ENCODE measurements around the gene ZNF345. TPM values are rescaled to one million over a fixed set of nuclear protein-coding genes. Genes with fewer than 3 reads are reported as not detected.
A peak's percentile ranks its signal among the peaks of the same experiment; 100 is the strongest.

Gene ZNF345
- total RNA-seq, 2 experiments from 2014 or later: 3.8 to 4.2 TPM

DNA sequence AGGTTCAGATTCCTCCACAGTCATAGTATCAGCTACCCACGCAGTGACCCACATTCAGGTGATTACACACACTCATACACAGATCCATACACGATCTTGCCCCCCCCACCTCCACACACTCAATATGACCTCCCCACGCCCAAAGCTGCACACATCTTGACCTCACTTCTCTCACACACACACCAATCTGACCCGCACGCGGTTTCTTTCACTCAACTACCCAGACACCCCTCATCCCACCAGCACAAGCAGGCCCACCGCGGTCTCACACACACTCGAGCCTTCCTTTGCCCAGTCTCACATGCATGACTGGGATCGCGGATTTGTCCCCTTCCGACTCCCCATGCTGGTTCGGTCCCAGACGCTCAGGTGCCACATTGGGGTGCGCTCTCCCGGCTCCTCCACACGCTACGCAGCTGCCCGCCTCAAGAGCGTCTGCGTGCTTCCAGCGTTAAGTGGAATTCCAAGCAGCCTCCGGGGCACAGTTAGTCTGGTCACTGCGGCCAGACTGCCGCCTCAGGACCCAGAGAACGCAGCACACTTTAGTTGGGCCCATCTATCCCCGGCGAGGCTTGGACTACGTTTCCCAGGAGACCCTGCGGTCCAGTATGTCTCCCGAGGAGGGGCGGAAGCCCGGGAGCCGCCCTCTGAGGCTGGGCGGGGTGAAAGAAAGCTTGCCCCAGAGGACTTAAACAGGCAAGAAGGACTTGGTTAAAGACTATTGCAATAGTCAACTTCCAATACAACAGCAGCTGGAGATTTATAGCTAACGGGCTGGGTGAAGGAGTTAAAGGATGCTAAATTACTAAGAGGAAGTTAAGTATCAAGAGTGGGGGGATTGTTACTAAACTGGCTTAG is 746 bp upstream of the ZNF345 start:
- H3K27me3 Mint-ChIP-seq: no peaks in the 10 kb centered on the region
- intact Hi-C loops (cut with micrococcal nuclease): loop anchor here (1.0 to 10.0 kb wide), 11 partner anchors 12 to 617 kb away; partner anchors contain the start of genes ZFP14, ZNF260, ZNF382 and ZNF383
- DNase-seq: peak; percentile 94
- no peak overlapping the region for H3K27ac Mint-ChIP-seq
- ChIA-PET CTCF (interaction anchor here (0.6 to 2.1 kb wide), 7 partner anchors 10 to 123 kb away, joined by 3 to 8 read pairs (median 3); partner anchors contain the start of genes ZNF568, ZNF790 and ZNF829), POLR2A (interaction anchor here (0.6 to 4.0 kb wide), 16 partner anchors 11 to 930 kb away, joined by 3 to 61 read pairs (median 4); partner anchors contain the start of genes ZNF146, ZNF382, ZNF529 and ZNF540)
- H3K9me3 Mint-ChIP-seq: peaks cover 22% of the 10 kb centered on the region
- peaks cover 51% of the 10 kb centered on the region for H3K36me3 Mint-ChIP-seq
- peaks cover 9% of the 10 kb centered on the region for H3K4me1 Mint-ChIP-seq (ENCODE audit: low read depth)
- H3K4me3 Mint-ChIP-seq: no peak overlapping the region

DNA sequence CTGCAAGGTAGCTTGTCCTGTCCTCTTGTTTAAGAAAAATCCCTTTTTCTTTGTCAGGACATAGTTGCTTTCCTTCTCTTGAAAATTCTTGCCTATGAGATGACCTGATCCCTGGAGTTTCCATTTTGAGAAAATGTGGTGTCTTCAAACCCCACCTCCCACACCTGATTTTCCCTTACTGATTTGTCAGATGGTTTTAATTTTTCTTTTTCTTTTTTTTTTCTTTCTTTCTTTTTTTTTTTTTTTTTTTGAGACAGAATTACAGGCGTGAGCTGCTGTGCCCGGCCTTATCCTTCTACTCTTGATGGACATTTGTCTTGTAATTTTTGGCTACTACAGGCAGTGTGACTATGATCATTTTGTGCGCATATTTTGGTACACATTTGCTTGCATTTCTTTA is 1.2 kb downstream of the ZNF345 start:
- H3K27me3 Mint-ChIP-seq: no peaks in the 10 kb centered on the region
- no peak for DNase-seq
- H3K36me3 Mint-ChIP-seq: peaks cover 47% of the 10 kb centered on the region
- POLR2A ChIA-PET: interaction anchor here (1.8 to 2.2 kb wide), 2 partner anchors 165 to 279 kb away, joined by 5 read pairs; partner anchors contain the start of genes ZNF529 and ZNF567
- CTCF ChIA-PET: no interaction called here
- intact Hi-C loops (cut with micrococcal nuclease): loop anchor here (2.0 to 10.0 kb wide), 3 partner anchors 165 to 365 kb away; partner anchors contain the start of genes ZNF382, ZNF383 and ZNF567
- no peak overlapping the region for H3K27ac Mint-ChIP-seq
- H3K4me1 Mint-ChIP-seq (ENCODE audit: low read depth): peaks cover 12% of the 10 kb centered on the region
- peaks cover 24% of the 10 kb centered on the region for H3K9me3 Mint-ChIP-seq
- no peak overlapping the region for H3K4me3 Mint-ChIP-seq

DNA sequence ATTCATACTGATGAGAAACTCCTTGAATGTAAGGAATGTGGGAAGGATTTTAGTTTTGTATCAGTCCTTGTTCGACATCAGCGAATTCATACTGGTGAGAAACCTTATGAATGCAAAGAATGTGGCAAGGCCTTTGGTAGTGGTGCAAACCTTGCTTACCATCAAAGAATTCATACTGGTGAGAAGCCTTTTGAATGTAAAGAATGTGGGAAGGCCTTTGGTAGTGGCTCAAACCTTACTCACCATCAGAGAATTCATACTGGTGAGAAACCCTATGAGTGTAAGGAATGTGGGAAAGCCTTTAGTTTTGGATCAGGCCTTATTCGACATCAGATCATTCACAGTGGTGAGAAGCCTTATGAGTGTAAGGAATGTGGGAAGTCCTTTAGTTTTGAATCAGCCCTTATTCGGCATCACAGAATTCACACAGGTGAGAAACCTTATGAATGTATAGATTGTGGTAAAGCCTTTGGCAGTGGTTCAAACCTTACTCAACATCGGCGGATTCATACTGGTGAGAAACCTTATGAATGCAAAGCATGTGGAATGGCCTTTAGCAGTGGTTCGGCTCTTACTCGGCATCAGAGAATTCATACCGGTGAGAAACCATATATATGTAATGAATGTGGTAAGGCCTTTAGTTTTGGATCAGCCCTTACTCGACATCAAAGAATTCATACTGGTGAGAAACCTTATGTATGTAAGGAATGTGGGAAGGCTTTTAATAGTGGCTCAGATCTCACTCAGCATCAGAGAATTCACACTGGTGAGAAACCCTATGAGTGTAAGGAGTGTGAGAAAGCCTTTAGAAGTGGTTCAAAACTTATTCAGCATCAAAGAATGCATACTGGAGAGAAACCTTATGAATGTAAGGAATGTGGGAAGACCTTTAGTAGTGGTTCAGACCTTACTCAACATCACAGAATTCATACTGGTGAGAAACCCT is 26.6 kb downstream of the ZNF345 start:
- no peak for DNase-seq
- POLR2A ChIA-PET: no interaction called here
- CTCF ChIA-PET: no interaction called here
- peaks cover 74% of the 10 kb centered on the region for H3K9me3 Mint-ChIP-seq
- intact Hi-C loops (cut with micrococcal nuclease): no loop called here
- H3K27me3 Mint-ChIP-seq: no peaks in the 10 kb centered on the region
- no peak overlapping the region for H3K27ac Mint-ChIP-seq
- no peak overlapping the region for H3K4me3 Mint-ChIP-seq
- peaks cover 66% of the 10 kb centered on the region for H3K36me3 Mint-ChIP-seq
- no peaks in the 10 kb centered on the region for H3K4me1 Mint-ChIP-seq (ENCODE audit: low read depth)

DNA sequence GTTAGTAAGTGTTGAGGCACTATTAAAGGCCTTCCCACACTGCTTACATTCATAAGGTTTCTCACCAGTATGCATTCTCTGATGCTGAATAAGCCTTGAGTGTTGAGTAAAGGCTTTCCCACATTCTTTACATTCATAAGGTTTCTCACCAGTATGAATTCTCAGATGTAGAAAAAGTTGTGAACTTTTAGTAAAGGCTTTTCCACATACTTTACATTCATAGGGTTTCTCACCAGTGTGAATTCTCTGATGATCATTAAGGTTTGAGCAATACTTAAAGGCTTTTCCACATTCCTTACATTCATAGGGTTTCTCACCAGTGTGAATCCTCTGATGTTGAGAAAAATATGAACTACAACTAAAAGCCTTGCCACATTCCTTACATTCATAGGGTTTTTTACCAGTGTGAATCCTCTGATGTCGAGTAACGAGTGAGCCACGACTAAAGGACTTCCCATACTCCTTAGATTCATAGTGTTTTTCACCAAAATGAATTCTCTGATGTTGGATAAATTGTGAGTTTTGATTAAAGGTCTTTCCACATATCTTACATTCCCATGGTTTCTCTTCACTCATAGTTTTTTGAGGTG is 41.2 kb downstream of the ZNF345 start:
- no peak for DNase-seq
- Mint-ChIP-seq H3K9me3 (peaks cover 88% of the 10 kb centered on the region), H3K36me3 (peaks cover 81% of the 10 kb centered on the region), H3K4me1 (ENCODE audit: low read depth) (no peaks in the 10 kb centered on the region), H3K27me3 (no peaks in the 10 kb centered on the region), H3K27ac (no peak overlapping the region), H3K4me3 (no peak overlapping the region)
- intact Hi-C loops (cut with micrococcal nuclease): no loop called here
- CTCF ChIA-PET: no interaction called here
- POLR2A ChIA-PET: no interaction called here

DNA sequence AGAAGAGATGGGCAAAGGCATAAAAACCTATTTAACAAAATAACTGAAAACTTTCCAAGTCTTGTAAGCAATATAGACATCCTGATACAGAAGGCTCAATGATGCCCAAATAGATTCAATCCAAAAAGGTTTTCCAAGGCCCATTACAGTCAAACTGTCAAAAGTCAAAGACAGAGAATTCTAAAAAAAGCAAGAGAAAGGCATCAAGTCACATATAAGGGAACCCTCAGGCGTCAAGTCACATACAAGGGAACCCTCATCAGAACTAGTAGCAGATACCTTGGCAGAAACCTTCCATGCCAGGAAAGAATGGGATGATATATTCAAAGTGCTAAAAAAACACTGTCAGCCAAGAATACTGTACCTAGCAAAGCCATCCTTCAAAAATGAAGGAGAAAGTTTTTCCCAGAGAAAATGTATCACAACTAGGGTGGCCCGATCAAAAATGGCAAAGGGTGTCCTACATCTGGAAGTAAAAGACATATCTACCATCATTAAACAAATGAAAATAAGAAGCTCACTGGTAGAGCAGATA is 44.2 kb downstream of the ZNF345 start:
- no peak overlapping the region for H3K27ac Mint-ChIP-seq
- peaks cover 88% of the 10 kb centered on the region for H3K36me3 Mint-ChIP-seq
- intact Hi-C loops (cut with micrococcal nuclease): no loop called here
- ChIA-PET CTCF (no interaction called here), POLR2A (no interaction called here)
- no peak for DNase-seq
- no peak overlapping the region for H3K4me3 Mint-ChIP-seq
- H3K9me3 Mint-ChIP-seq: peaks cover 87% of the 10 kb centered on the region
- H3K27me3 Mint-ChIP-seq: no peaks in the 10 kb centered on the region
- H3K4me1 Mint-ChIP-seq (ENCODE audit: low read depth): no peaks in the 10 kb centered on the region

DNA sequence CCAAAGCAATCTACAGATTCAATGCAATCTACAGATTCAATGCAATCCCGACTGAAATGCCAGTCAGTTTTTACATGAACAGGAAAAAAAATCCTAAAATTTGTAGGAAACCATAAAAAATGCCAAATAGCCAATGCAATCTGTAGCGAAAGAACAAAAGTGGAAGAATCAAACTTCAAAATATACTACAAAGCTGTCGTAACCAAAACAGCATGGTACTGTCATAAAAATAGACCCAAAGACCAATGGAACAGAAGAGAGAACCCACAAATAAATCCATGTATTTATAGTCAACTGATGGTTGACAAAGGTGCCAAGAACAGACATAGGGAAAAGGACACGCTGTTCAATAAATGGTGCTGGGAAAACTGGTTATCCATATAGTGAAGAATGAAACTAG is 47.7 kb downstream of the ZNF345 start:
- H3K27ac Mint-ChIP-seq: no peak overlapping the region
- intact Hi-C loops (cut with micrococcal nuclease): no loop called here
- no peaks in the 10 kb centered on the region for H3K4me1 Mint-ChIP-seq (ENCODE audit: low read depth)
- H3K4me3 Mint-ChIP-seq: no peak overlapping the region
- H3K27me3 Mint-ChIP-seq: no peaks in the 10 kb centered on the region
- H3K9me3 Mint-ChIP-seq: peaks cover 76% of the 10 kb centered on the region
- CTCF ChIA-PET: no interaction called here
- H3K36me3 Mint-ChIP-seq: peaks cover 86% of the 10 kb centered on the region
- DNase-seq: no peak
- POLR2A ChIA-PET: no interaction called here

DNA sequence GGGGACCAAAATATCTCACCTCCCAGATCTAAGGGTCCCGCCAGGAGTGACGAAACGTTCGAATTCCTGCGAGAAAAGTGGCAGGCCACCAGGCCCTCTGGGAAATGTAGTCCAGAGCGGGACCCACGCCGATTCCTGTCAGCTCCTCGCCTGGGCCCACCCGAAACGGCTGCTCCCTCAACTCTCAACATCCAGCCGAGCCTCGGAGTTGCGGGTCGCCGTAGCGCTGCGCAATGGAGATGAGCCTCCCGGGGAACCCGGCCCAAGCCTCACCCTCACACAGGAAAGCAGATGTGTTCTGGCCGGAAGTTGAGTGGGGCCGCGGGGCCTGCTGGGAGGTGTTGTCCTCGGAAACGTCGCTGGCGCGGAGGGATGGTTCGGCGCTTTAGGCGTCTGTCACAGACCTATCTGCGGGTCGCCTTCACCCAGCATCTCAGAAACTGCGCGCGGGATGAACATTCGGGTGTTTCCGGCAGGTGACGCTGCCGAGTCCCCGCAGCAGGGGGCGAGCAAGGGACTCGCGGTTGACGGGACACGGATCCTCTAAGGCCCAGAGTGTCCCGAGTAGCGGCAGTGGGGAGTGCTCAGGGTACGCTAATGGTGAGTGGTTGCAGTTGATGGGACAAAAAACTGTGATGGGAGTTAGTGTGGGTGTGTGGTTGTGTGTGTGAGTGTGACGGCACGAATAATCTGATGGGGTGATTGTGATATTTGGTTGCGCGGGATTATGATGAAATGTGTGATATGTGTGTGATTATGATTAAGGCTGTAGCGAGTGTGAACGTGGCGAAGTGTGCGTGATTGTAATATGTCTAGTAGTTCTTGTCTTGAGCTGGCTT is 65.5 kb downstream of the ZNF345 start, which contains the start of the genes ZNF568 and ZNF829:
TSS of gene ZNF568 (plus strand) at position 341 of the 839 bp plus-strand sequence. CDS start 6,439 bp downstream, outside the sequence.
TSS of gene ZNF829 (minus strand) at position 300 of the 839 bp plus-strand sequence. CDS start 1,124 bp downstream, outside the sequence.
- peak within 1 kb of the TSS; percentile 92 for H3K4me3 Mint-ChIP-seq
- POLR2A ChIA-PET: interaction anchor here (0.6 to 1.0 kb wide), 2 partner anchors 8 to 66 kb away, joined by 4 read pairs; partner anchors contain the start of gene ZNF345
- DNase-seq: peak; percentile 96
- peaks cover 27% of the 10 kb centered on the region for H3K9me3 Mint-ChIP-seq
- H3K27ac Mint-ChIP-seq: peak within 1 kb of the TSS; percentile 94
- peaks cover 71% of the 10 kb centered on the region for H3K36me3 Mint-ChIP-seq
- intact Hi-C loops (cut with micrococcal nuclease): loop anchor here (1.0 to 5.0 kb wide), 13 partner anchors 66 to 701 kb away; partner anchors contain the start of genes ZNF146, ZNF260, ZNF345 and ZNF382
- H3K4me1 Mint-ChIP-seq (ENCODE audit: low read depth): peaks cover 29% of the 10 kb centered on the region
- CTCF ChIA-PET: interaction anchor here (1.0 to 1.9 kb wide), 3 partner anchors 66 to 429 kb away, joined by 3 to 6 read pairs (median 3); partner anchors contain the start of gene ZNF345
- H3K27me3 Mint-ChIP-seq: no peaks in the 10 kb centered on the region

DNA sequence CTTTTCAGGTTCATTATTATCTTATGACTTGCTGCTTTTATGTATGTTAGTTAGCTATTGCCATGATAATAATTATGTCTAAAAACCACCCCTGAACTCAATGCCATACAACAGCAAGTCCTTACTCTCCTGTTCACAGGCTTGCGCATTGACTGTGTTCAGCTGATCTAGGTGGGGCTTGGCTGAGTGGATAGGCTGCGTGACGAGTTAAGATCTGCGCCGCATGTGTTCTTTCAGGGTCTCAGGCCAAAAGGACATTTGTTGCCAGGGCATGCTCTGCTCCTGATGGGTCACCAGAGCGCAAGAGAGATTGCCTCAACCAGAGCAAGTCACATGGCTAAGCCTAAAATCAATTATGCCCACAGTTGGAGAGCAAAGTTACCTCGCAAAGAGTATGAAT is 66.3 kb downstream of the ZNF345 start:
- intact Hi-C loops (cut with micrococcal nuclease): loop anchor here (1.0 to 5.0 kb wide), 13 partner anchors 67 to 702 kb away; partner anchors contain the start of genes ZNF146, ZNF260, ZNF345 and ZNF382
- peaks cover 69% of the 10 kb centered on the region for H3K36me3 Mint-ChIP-seq
- ChIA-PET CTCF (interaction anchor here (1.0 to 1.9 kb wide), 3 partner anchors 67 to 430 kb away, joined by 3 to 6 read pairs (median 3); partner anchors contain the start of gene ZNF345), POLR2A (interaction anchor here (0.6 kb wide), 1 partner anchor 9 kb away, joined by 4 read pairs; no protein-coding TSS in a partner anchor)
- H3K4me1 Mint-ChIP-seq (ENCODE audit: low read depth): peaks cover 29% of the 10 kb centered on the region
- H3K9me3 Mint-ChIP-seq: peaks cover 26% of the 10 kb centered on the region
- DNase-seq: no peak
- H3K27me3 Mint-ChIP-seq: no peaks in the 10 kb centered on the region
- peak overlapping the region; percentile 94 for H3K27ac Mint-ChIP-seq
- H3K4me3 Mint-ChIP-seq: peak overlapping the region; percentile 92

DNA sequence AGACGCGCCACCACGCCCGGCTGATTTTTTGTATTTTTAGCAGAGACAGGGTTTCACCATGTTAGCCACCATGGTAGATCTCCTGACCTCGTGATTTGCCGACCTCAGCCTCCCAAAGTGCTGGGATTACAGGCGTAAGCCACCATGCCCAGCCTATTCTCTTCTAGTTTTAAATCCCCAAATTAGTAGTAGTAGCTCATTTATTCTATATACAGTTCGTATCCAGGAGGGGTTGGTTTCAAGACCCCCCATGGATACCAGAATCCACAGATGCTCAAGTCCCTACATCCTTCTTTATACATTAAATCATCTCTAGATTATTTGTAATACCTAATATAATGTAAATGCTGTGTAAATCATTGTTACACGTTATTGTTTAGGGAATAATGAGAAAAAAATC is 67.4 kb downstream of the ZNF345 start:
- no peak for DNase-seq
- intact Hi-C loops (cut with micrococcal nuclease): loop anchor here (5.0 kb wide), 2 partner anchors 81 to 231 kb away; partner anchors contain the start of genes ZNF567 and ZNF790

More for the DNA sequence above, 67.4 kb downstream of the ZNF345 start:
- ChIA-PET CTCF (no interaction called here), POLR2A (no interaction called here)
- Mint-ChIP-seq H3K36me3 (peaks cover 68% of the 10 kb centered on the region), H3K9me3 (peaks cover 31% of the 10 kb centered on the region), H3K27me3 (no peaks in the 10 kb centered on the region), H3K27ac (no peak overlapping the region), H3K4me1 (ENCODE audit: low read depth) (peaks cover 29% of the 10 kb centered on the region), H3K4me3 (no peak overlapping the region)
